MCF 10A (cell line): ENCODE measurements around the gene ANKRD30A. TPM values are rescaled to one million over a fixed set of nuclear protein-coding genes. Genes with fewer than 3 reads are reported as not detected.

Source experiments
- BruUV-seq: library from RNA; stranded (reverse); fragments of 400-500 nt; replicated peaks from 2 replicates; lab custom pipeline; 2021; lab: Mats Ljungman, UMichigan
- CTCF ChIA-PET: fragments of 300-600 bp; sonication (Branson Sonifier 250); formaldehyde crosslinking; extraction: SDS; loops from one replicate; lab custom pipeline; 2021; ENCODE audit warnings: antibody characterized with exemption, inconsistent platforms; lab: Yijun Ruan, JAX
- POLR2A ChIA-PET: fragments of 300-600, 350-650 bp; sonication (Branson Sonifier 250); formaldehyde crosslinking; extraction: SDS; loops from one replicate; lab custom pipeline; 2020; ENCODE audit warnings: antibody characterized with exemption, inconsistent platforms; lab: Yijun Ruan, JAX
- DNase-seq: peaks from one replicate; pipeline ENCODE4 v3.0.0-alpha.2; 2018; ENCODE audit not compliant: unreplicated experiment
- H3K27ac Mint-ChIP-seq: one replicate; pipeline ENCODE4 v1.8.0; 2022; ENCODE audit warnings: mild to moderate bottlenecking, low read depth, mixed read lengths; ENCODE audit not compliant: unreplicated experiment
- H3K27me3 Mint-ChIP-seq: one replicate; pipeline ENCODE4 v1.8.0; 2022; ENCODE audit warnings: mixed read lengths; ENCODE audit not compliant: insufficient read depth, unreplicated experiment
- H3K36me3 Mint-ChIP-seq: one replicate; pipeline ENCODE4 v1.8.0; 2022; ENCODE audit warnings: mild to moderate bottlenecking, moderate library complexity, mixed read lengths; ENCODE audit not compliant: insufficient read depth, unreplicated experiment
- H3K4me1 Mint-ChIP-seq: one replicate; pipeline ENCODE4 v1.8.0; 2022; ENCODE audit warnings: mixed read lengths; ENCODE audit not compliant: insufficient read depth, unreplicated experiment
- H3K4me3 Mint-ChIP-seq: one replicate; pipeline ENCODE4 v1.8.0; 2022; ENCODE audit warnings: mild to moderate bottlenecking, moderate library complexity, mixed read lengths; ENCODE audit not compliant: unreplicated experiment
- H3K9me3 Mint-ChIP-seq: one replicate; pipeline ENCODE4 v1.8.0; 2022; ENCODE audit warnings: mixed read lengths; ENCODE audit not compliant: unreplicated experiment
- intact Hi-C: fragments of 100-400 bp; cut with micrococcal nuclease; formaldehyde crosslinking; loops from 2 replicates; pipeline ENCODE4 v1.14.1; 2022
- total RNA-seq: library from RNA; stranded (reverse); gene quantifications from 2 replicates; pipeline ENCODE4 v1.2.3, GENCODE V29; 2022
- TF ChIP-seq, protein P1 (sequence below): fragments of 200-600 bp; IDR thresholded peaks from one replicate; pipeline ENCODE4 v1.8.0; 2022; ENCODE audit warnings: antibody characterized with exemption, mild to moderate bottlenecking; ENCODE audit not compliant: unreplicated experiment

Gene ANKRD30A
- total RNA-seq, 1 experiment from 2014 or later: not detected

DNA sequence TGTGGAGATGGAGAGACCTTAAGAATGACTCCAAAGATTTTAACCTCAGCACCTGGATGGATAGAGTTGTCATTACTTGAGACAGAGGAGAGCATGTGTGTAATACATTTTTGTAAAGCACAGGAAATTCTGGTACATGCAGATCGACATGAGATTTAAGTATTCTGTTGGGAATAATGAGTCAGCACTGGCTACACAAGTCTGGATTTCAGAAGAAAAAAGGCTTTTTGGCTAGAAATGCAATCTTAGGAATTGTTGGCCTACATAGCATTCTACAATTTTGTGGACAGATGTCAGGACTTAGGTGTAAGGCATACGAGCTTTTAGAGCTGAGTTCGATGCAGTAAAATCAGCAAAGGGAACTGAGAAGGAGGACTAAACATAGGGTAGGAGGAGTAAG is 24.1 kb upstream of the ANKRD30A start:
- POLR2A ChIA-PET: no interaction called here
- CTCF ChIA-PET: no interaction called here
- H3K4me1 Mint-ChIP-seq: no peaks in the 10 kb centered on the region
- H3K4me3 Mint-ChIP-seq: no peak overlapping the region
- intact Hi-C loops: no loop called here
- H3K9me3 Mint-ChIP-seq: no peaks in the 10 kb centered on the region
- no peaks in the 10 kb centered on the region for H3K36me3 Mint-ChIP-seq
- TF ChIP-seq, protein P1, sequence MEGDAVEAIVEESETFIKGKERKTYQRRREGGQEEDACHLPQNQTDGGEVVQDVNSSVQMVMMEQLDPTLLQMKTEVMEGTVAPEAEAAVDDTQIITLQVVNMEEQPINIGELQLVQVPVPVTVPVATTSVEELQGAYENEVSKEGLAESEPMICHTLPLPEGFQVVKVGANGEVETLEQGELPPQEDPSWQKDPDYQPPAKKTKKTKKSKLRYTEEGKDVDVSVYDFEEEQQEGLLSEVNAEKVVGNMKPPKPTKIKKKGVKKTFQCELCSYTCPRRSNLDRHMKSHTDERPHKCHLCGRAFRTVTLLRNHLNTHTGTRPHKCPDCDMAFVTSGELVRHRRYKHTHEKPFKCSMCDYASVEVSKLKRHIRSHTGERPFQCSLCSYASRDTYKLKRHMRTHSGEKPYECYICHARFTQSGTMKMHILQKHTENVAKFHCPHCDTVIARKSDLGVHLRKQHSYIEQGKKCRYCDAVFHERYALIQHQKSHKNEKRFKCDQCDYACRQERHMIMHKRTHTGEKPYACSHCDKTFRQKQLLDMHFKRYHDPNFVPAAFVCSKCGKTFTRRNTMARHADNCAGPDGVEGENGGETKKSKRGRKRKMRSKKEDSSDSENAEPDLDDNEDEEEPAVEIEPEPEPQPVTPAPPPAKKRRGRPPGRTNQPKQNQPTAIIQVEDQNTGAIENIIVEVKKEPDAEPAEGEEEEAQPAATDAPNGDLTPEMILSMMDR: no peak
- peaks cover 31% of the 10 kb centered on the region for H3K27me3 Mint-ChIP-seq
- H3K27ac Mint-ChIP-seq: no peak overlapping the region
- no TSS peak for BruUV-seq
- DNase-seq: no peak

- ChIA-PET CTCF (no interaction called here), POLR2A (no interaction called here)
- H3K4me3 Mint-ChIP-seq: no peak overlapping the region
- intact Hi-C loops: no loop called here
- TF ChIP-seq, protein P1: no peak
- no peaks in the 10 kb centered on the region for H3K36me3 Mint-ChIP-seq
- DNase-seq: no peak
- H3K27ac Mint-ChIP-seq: no peak overlapping the region
- H3K4me1 Mint-ChIP-seq: no peaks in the 10 kb centered on the region
- no TSS peak for BruUV-seq
- H3K9me3 Mint-ChIP-seq: no peaks in the 10 kb centered on the region
- H3K27me3 Mint-ChIP-seq: peaks cover 39% of the 10 kb centered on the region
Measured at GRCh38 chr10:37109000-37109399, 16.4 kb upstream of the ANKRD30A start.

DNA sequence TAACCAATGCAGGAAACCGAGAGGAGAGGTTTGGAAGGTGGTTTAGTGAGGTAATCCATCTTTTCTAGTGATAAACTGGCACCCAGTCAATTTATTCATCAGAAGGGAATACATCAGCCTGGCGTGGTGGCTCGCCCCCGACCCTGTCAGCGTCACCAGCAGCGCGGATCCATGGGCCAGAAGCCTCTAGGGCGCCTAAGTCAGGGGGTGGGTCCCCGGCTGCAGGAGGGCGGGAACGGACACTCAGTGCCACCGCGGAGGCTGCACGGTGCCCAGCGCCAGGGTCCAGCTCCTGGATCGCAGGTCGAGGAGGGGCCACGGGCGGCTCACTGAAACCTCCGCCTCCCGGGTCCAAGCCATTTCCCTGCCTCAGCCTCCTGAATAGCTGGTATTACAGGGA is 866 bp upstream of the ANKRD30A start:
- H3K27me3 Mint-ChIP-seq: no peaks in the 10 kb centered on the region
- H3K36me3 Mint-ChIP-seq: no peaks in the 10 kb centered on the region
- BruUV-seq: no TSS peak
- ChIA-PET POLR2A (no interaction called here), CTCF (interaction anchor here (0.7 kb wide), 1 partner anchor 74 kb away, joined by 3 read pairs; no protein-coding TSS in a partner anchor)
- TF ChIP-seq, protein P1: no peak
- no peak overlapping the region for H3K4me3 Mint-ChIP-seq
- DNase-seq: no peak
- no peak overlapping the region for H3K27ac Mint-ChIP-seq
- H3K4me1 Mint-ChIP-seq: no peaks in the 10 kb centered on the region
- intact Hi-C loops: no loop called here
- no peaks in the 10 kb centered on the region for H3K9me3 Mint-ChIP-seq

DNA sequence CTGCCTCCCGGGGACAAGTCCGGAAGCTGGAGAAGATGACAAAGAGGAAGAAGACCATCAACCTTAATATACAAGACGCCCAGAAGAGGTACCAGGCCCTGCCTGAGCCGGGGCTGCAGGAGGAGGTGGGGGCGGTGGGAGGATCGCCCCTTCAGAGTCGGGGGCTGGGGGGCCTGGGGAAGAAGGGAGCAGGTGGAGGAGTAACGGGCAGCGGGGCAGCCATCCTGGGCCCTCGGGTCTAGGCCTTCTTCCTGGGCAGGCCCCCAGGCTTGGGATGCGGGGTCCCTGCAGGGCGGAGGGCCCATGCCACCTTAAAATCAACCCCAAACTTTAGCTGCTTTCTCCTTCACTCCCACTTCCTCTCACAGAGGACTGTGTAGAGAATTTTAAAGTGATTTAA is 523 bp downstream of the ANKRD30A start:
- CTCF ChIA-PET: no interaction called here
- intact Hi-C loops: no loop called here
- H3K27ac Mint-ChIP-seq: no peak overlapping the region
- H3K27me3 Mint-ChIP-seq: no peaks in the 10 kb centered on the region
- H3K4me3 Mint-ChIP-seq: no peak overlapping the region
- DNase-seq: no peak
- no peaks in the 10 kb centered on the region for H3K36me3 Mint-ChIP-seq
- POLR2A ChIA-PET: no interaction called here
- no TSS peak for BruUV-seq
- H3K4me1 Mint-ChIP-seq: no peaks in the 10 kb centered on the region
- TF ChIP-seq, protein P1: no peak
- H3K9me3 Mint-ChIP-seq: no peaks in the 10 kb centered on the region
